K562 (cell line): Measurements from ENCODE around the gene CYB5RL. TPM values are rescaled to one million over a fixed set of nuclear protein-coding genes. Genes with fewer than 3 reads are reported as not detected.
A peak's percentile ranks its signal among the peaks of the same experiment; 100 is the strongest.

Source experiments
- ARID3A ChIP-seq: IDR thresholded peaks from 2 replicates; pipeline ENCODE4 v1.6.1; 2012; ENCODE audit warnings: low read depth, low read length, improper control_type of control experiment, borderline replicate concordance
- CCAR2 ChIP-seq: fragments of 200-400 bp; formaldehyde crosslinking; IDR thresholded peaks from 2 replicates; pipeline ENCODE4 v1.6.1; 2017; ENCODE audit warnings: mild to moderate bottlenecking, low read depth, low read length
- FOS ChIP-seq: IDR thresholded peaks from 3 replicates; pipeline ENCODE4 v1.6.1; 2011; ENCODE audit not compliant: insufficient read length; ENCODE audit errors: extremely low read depth
- MGA ChIP-seq: fragments of 450-650 bp; IDR thresholded peaks from 2 replicates; pipeline ENCODE4 v1.6.1; 2016; ENCODE audit warnings: mild to moderate bottlenecking, moderate library complexity
- PHB2 ChIP-seq: fragments of 450-650 bp; IDR thresholded peaks from 2 replicates; pipeline ENCODE4 v1.6.1; 2017; ENCODE audit warnings: low read depth
- SMAD4 ChIP-seq: fragments of 250-450 bp; sonication (Bioruptor Pico); conservative IDR thresholded peaks from 2 replicates; pipeline ENCODE4 v1.8.0; 2021; ENCODE audit warnings: inconsistent platforms, mild to moderate bottlenecking, moderate library complexity
- polyA plus RNA-seq, 8 experiments: library from polyadenylated mRNA; depleted of rRNA in 4 of 8; stranded (reverse) in 5 of 8; unstranded in 3 of 8; fragments of >200 nt; fragmentation: Nextera tagmentation in 2 of 8; fragmentation: Illumina TruSeq in 1 of 8; extraction: Ambion mirVana in 2 of 8; extraction: Trizol in 1 of 8; gene quantifications; 2 replicates each; pipeline versions ENCODE4 v1.2.1 to v1.2.3, GENCODE V29; 2011 to 2014; ENCODE audit warnings: inconsistent platforms in 1 of 8, missing spikeins in 1 of 8
- total RNA-seq, 7 experiments: library from RNA; depleted of rRNA in 6 of 7; stranded (reverse); fragments of >200 nt in 6 of 7; fragmentation: Illumina TruSeq in 2 of 7; extraction: Trizol in 2 of 7; gene quantifications; 2 replicates each; pipeline versions ENCODE4 v1.2.1 to v1.2.3, GENCODE V29; 2011 to 2021; ENCODE audit warnings: low replicate concordance in 1 of 7
- TF ChIP-seq, protein P1 (sequence below): IDR thresholded peaks from 2 replicates; pipeline ENCODE4 v1.6.1; 2016; ENCODE audit warnings: missing genetic modification characterization, missing compliant biosample characterization
- TF ChIP-seq, protein P2 (sequence below): fragments of 450-650 bp; IDR thresholded peaks from 2 replicates; pipeline ENCODE4 v1.6.1; 2017; ENCODE audit warnings: antibody characterized with exemption, mild to moderate bottlenecking

Gene CYB5RL
- total and polyA plus RNA-seq, 9 of the 15 experiments (the other 6 are each of a cell fraction or from before 2014, with no cell fraction given), result 7.9 to 18.0 (median 11.2) TPM

GRCh38 chr1:54163573-54163972 is 36.3 kb downstream of the CYB5RL start (continued):
- TF ChIP-seq MGA (peak; percentile 94), CCAR2 (no peak), PHB2 (no peak), ARID3A (no peak), FOS (no peak), SMAD4 (CRISPR knock-in tag) (peak; percentile 45)
- TF ChIP-seq, protein P1, sequence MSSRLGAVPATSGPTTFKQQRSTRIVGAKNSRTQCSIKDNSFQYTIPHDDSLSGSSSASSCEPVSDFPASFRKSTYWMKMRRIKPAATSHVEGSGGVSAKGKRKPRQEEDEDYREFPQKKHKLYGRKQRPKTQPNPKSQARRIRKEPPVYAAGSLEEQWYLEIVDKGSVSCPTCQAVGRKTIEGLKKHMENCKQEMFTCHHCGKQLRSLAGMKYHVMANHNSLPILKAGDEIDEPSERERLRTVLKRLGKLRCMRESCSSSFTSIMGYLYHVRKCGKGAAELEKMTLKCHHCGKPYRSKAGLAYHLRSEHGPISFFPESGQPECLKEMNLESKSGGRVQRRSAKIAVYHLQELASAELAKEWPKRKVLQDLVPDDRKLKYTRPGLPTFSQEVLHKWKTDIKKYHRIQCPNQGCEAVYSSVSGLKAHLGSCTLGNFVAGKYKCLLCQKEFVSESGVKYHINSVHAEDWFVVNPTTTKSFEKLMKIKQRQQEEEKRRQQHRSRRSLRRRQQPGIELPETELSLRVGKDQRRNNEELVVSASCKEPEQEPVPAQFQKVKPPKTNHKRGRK (tag), result no peak
- TF ChIP-seq, protein P2, sequence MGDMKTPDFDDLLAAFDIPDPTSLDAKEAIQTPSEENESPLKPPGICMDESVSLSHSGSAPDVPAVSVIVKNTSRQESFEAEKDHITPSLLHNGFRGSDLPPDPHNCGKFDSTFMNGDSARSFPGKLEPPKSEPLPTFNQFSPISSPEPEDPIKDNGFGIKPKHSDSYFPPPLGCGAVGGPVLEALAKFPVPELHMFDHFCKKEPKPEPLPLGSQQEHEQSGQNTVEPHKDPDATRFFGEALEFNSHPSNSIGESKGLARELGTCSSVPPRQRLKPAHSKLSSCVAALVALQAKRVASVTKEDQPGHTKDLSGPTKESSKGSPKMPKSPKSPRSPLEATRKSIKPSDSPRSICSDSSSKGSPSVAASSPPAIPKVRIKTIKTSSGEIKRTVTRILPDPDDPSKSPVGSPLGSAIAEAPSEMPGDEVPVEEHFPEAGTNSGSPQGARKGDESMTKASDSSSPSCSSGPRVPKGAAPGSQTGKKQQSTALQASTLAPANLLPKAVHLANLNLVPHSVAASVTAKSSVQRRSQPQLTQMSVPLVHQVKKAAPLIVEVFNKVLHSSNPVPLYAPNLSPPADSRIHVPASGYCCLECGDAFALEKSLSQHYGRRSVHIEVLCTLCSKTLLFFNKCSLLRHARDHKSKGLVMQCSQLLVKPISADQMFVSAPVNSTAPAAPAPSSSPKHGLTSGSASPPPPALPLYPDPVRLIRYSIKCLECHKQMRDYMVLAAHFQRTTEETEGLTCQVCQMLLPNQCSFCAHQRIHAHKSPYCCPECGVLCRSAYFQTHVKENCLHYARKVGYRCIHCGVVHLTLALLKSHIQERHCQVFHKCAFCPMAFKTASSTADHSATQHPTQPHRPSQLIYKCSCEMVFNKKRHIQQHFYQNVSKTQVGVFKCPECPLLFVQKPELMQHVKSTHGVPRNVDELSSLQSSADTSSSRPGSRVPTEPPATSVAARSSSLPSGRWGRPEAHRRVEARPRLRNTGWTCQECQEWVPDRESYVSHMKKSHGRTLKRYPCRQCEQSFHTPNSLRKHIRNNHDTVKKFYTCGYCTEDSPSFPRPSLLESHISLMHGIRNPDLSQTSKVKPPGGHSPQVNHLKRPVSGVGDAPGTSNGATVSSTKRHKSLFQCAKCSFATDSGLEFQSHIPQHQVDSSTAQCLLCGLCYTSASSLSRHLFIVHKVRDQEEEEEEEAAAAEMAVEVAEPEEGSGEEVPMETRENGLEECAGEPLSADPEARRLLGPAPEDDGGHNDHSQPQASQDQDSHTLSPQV, result peak; percentile 68; the same call in 1 of the 2 replicates
